Spleen (tissue), 7 donors: ENCODE measurements around the gene C1orf174.

Source experiments
- CTCF ChIP-seq, 11 experiments: fragments of 200-600 bp in 7 of 11; fragments of 450-650 bp in 4 of 11; sonication (generic) in 4 of 11; IDR thresholded peaks in 8 of 11; conservative IDR thresholded peaks in 3 of 11; 1 replicate in 7 of 11; 2 replicates in 4 of 11; pipeline versions ENCODE4 v1.4.0 to v1.8.0; 2016 to 2021; ENCODE audit warnings: antibody characterized with exemption in 11 of 11, inconsistent platforms in 4 of 11, mild to moderate bottlenecking in 1 of 11
- POLR2A ChIP-seq, 3 donors: fragments of 450-650 bp; IDR thresholded peaks; one replicate each; pipeline ENCODE4 v1.5.1; 2017; ENCODE audit warnings: antibody characterized with exemption in 3 of 3, mild to moderate bottlenecking in 1 of 3
- POLR2AphosphoS5 ChIP-seq, 3 donors: sonication (generic); formaldehyde crosslinking; IDR thresholded peaks; one replicate each; pipeline ENCODE4 v1.5.1; 2017; ENCODE audit warnings: antibody characterized with exemption in 3 of 3
- donor health status: DM: no; HTN: no; CAD: no; lungs with moderate emphysema.
- donor health status: DM: no; HTN: no; CAD: no.
- donor health status: DM: no; HTN: no; CAD: no.

- TF ChIP-seq CTCF (IDR thresholded peaks at IDR 0.05 in 8 of 11, conservative IDR thresholded peaks at IDR 0.05 in 3 of 11): no peak
- TF ChIP-seq POLR2AphosphoS5 (IDR thresholded peaks at IDR 0.05): no peak
- no peak for TF ChIP-seq POLR2A (IDR thresholded peaks at IDR 0.05)
These were observed 31.2 kb upstream of the C1orf174 start for GRCh38 chr1:3931007-3931912.
